ENCODE data around the gene AARSD1.
"Not testable (repeated sequence)": the region's sequence is repeated elsewhere in the genome, so short reads cannot be mapped to it uniquely, and the experiment has no call there.

Gene AARSD1

GRCh38 chr17:42920106-42920900 is 44.0 kb downstream of the AARSD1 start:
- no peak for DNase-seq (ENCODE audit: low read depth)

- not testable (repeated sequence) for DNase-seq (ENCODE audit: low read depth)
Observed at GRCh38 chr17:42919522-42920077, 44.7 kb downstream of the AARSD1 start.

GRCh38 chr17:42918902-42919521 is 45.2 kb downstream of the AARSD1 start:
- no peak for DNase-seq (ENCODE audit: low read depth)

- no peak for DNase-seq (ENCODE audit: low read depth)
Observed at GRCh38 chr17:42917236-42917603, 47.0 kb downstream of the AARSD1 start.

DNA sequence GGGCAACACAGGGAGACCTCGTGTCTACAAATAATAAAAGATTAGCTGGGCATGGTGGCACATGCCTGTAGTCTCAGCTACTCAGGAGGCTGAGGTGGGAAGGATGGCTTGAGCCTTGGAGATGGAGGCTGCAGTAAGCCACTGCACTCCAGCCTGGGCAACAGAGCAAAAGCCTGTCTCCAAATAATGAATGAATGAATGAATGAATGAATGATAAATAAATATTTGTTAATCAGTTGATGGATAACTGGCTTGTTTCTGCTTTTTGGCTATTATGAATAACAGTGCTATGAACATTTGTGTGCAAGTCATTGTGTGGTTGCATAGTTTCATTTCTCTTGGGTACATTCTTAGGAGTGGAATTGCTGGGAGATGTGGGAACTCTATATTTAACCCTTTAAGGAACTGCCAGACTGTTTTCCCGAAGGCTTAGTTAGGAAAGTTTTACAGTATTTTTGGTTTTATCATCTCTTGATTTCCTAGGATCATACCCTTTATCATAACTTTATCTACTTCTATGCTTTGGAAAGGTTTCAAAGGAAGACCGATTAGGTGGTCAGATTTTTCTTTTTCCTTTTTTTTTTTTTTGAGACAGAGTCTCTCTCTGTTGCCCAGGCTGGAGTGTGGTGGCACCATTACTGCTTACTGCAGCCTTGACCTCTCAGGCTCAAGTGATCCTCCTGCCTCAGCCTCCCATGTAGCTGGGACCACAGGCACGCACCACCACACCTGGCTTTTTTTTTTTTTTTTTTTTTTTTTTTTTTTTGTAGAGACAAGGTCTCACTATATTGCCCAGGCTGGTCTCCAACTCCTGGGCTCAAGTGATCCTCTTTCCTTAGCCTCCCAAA is 47.6 kb downstream of the AARSD1 start:
- not testable (repeated sequence) for DNase-seq (ENCODE audit: low read depth)

GRCh38 chr17:42915288-42915687 is 49.0 kb downstream of the AARSD1 start:
- not testable (repeated sequence) for DNase-seq (ENCODE audit: low read depth)

- DNase-seq (ENCODE audit: low read depth): no peak
Observed at GRCh38 chr17:42913981-42914617, 50.2 kb downstream of the AARSD1 start.

DNA sequence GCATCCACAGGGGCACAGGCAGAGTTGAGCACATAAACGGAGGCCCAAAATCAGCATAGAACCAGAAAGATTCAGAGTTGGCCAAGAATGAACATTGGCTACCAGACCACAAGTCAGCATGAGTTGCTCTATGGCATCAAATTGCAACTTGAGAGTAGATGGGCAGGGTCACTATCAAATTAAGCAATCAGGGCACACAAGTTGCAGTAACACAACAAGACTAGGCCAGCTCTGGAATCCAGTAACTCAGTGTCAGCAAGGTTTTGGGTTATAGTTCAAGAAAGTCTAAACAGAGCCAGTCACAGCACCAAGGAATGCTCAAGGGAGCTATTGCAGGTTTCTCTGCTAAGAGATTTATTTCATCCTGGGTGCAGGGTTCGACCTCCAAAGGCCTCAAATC is 50.7 kb downstream of the AARSD1 start:
- DNase-seq (ENCODE audit: low read depth): no peak

- DNase-seq (ENCODE audit: low read depth): peak; percentile 11
Observed at GRCh38 chr17:42908872-42909700, 55.2 kb downstream of the AARSD1 start.

DNA sequence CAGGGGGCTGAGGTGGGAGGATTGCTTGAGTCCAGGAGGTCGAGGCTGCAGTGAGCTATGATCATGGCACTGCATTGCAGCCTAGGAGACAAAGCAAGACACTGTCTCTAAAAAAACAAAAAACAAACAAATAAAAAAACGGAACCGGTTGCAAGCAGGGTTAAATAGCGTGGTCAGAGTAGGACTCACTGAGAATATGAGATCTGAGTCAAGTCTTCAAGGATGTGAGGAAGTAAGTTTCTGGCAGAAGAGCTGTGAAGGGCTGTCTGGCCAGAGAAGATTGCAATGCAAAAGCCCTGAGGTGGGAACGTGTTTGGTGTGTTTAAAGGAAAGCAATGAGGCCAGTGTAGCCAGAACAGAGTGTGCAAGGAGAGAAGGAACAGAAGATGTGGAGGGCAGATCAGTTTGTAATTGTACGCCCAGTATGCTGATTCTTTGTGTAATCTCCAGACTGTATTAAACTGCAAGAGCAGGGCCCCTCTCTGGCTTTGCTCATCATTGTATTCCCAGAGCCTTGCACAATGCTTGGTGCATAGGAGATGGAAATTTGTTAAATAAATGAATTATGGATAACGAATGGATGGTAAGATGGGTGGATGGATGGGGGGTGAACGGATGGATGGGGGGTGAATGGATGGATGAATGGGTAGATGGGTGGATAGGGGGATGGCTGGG is 57.3 kb downstream of the AARSD1 start:
- DNase-seq (ENCODE audit: low read depth): no peak

DNA sequence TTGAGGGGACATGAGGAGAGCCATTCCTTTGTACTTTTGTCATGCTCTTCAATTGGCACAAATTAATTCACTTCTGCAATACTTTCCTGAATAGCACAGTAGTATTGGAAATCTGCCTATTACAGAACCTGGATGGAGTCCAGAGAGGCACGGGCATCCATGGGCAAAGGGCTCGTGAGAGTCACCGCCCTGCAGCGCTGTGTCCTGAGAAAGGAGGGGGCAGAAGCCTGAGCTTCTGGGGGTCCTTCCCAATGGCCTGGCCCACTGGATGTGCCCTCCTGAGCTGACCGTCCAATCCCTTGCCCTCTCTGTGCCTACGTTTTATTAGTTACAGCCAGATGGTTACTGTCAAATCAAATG is 60.2 kb downstream of the AARSD1 start:
- DNase-seq (ENCODE audit: low read depth): no peak

DNA sequence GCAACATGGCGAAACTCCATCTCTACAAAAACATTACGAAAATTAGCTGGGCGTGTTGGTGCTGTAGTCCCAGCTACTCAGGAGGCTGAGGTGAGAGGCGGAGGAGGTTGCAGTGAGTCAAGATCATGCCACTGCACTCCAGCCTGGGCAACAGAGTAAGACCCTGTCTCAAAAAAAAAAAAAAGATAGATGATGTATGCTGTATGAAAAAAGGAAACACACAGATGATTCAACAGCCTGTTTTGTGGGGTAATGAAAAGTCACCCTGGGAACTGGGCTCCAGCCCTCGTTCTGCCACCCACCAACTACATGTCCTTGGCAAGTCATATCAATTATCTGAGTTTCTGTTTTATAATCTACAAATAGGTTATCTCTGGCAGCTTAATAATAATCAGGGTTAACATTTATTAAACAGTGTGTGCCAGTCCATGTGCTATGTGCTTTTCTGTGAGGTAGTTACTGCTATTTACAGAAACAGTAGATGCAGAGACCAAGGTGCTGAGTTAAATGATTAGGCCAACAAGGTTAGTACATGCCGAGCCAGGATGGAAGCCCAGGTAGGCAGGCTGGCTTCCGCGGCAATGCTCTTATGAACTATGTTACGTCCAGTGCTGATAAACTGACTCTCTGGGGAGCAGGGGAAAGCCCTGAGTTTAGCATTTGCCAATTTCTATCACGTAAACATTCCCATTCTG is 62.6 kb downstream of the AARSD1 start:
- DNase-seq (ENCODE audit: low read depth): no peak
